GM12878 (cell line): ENCODE results near the gene GLRX5. TPM values are rescaled to one million over a fixed set of nuclear protein-coding genes. Genes with fewer than 3 reads are reported as not detected.

Experiments used
- ATAC-seq: fragments of 200-7000 bp; cut with Tn5 transposase; 3 replicates; pipeline ENCODE4 v1.9.1; 2020; ENCODE audit warnings: mild to moderate bottlenecking, moderate library complexity
- BruUV-seq: library from RNA; stranded (reverse); fragments of 400-500 nt; replicated peaks from 2 replicates; lab custom pipeline; 2021; lab: Mats Ljungman, UMichigan
- CTCF ChIA-PET: fragments of 300-600 bp; sonication (Branson Sonifier 250); formaldehyde crosslinking; extraction: SDS; loops from one replicate; lab custom pipeline; 2021; ENCODE audit warnings: inconsistent platforms; lab: Yijun Ruan, JAX
- POLR2A ChIA-PET: fragments of 350-600 bp; formaldehyde crosslinking; extraction: SDS; loops from one replicate; lab custom pipeline; 2021; ENCODE audit warnings: inconsistent platforms; lab: Charles Lee
- RAD21 ChIA-PET: fragments of 300-600 bp; sonication (Branson Sonifier 250); formaldehyde crosslinking; loops from one replicate; lab custom pipeline; 2023; ENCODE audit warnings: antibody characterized with exemption; ENCODE audit not compliant: unreplicated experiment; lab: Charles Lee
- SMC1A ChIA-PET: fragments of 300-600 bp; sonication (Branson Sonifier 250); formaldehyde crosslinking; loops from one replicate; lab custom pipeline; 2023; ENCODE audit not compliant: unreplicated experiment, uncharacterized antibody; lab: Charles Lee
- DNase-seq: peaks from one replicate; pipeline ENCODE4 v3.0.0-alpha.2; 2011; ENCODE audit warnings: low read depth, low spot score
- FAIRE-seq: peaks from 3 replicates; lab custom pipeline; 2011; peaks lifted over from hg19 to GRCh38; lab: Jason Lieb, UNC
- H2AFZ ChIP-seq: 2 replicates; pipeline ENCODE4 v1.6.0; 2011; ENCODE audit warnings: low read depth, low read length, control low read depth; ENCODE audit not compliant: control insufficient read depth
- H3K27ac ChIP-seq: 2 replicates; pipeline ENCODE4 v1.5.1; 2011; ENCODE audit warnings: control low read depth; ENCODE audit not compliant: control insufficient read depth, insufficient read depth
- H3K27me3 ChIP-seq, 2 experiments: replicated peaks in 1 of 2; 2 replicates each; pipeline versions ENCODE4 v1.6.0 to v1.6.1; 2011; ENCODE audit warnings: low read length in 1 of 2; ENCODE audit not compliant: control insufficient read depth in 2 of 2, insufficient read depth in 2 of 2
- H3K36me3 ChIP-seq, 2 experiments: 2 replicates each; pipeline ENCODE4 v1.5.1; 2011; ENCODE audit warnings: low read length in 1 of 2; ENCODE audit not compliant: control insufficient read depth in 2 of 2, insufficient read depth in 2 of 2
- H3K4me1 ChIP-seq: 2 replicates; pipeline ENCODE4 v1.6.1; 2011; ENCODE audit warnings: mild to moderate bottlenecking, low read length, moderate library complexity, mixed read lengths; ENCODE audit not compliant: control insufficient read depth, insufficient read depth
- H3K4me2 ChIP-seq: 2 replicates; pipeline ENCODE4 v1.6.0; 2011; ENCODE audit warnings: control low read depth; ENCODE audit not compliant: control insufficient read depth, insufficient read depth
- H3K4me3 ChIP-seq: fragments of 200-600 bp; sonication (generic); 2 replicates; pipeline ENCODE4 v1.5.1; 2016
- H3K79me2 ChIP-seq: 2 replicates; pipeline ENCODE4 v1.6.0; 2011; ENCODE audit warnings: low read length; ENCODE audit not compliant: control insufficient read depth, insufficient read depth
- H3K9ac ChIP-seq: 2 replicates; pipeline ENCODE4 v1.8.0; 2011; ENCODE audit warnings: low read length, control low read depth, mixed read lengths; ENCODE audit not compliant: control insufficient read depth, insufficient read depth
- H3K9me3 ChIP-seq: replicated peaks from 3 replicates; pipeline ENCODE4 v1.5.1; 2011; ENCODE audit warnings: mild to moderate bottlenecking, low read length; ENCODE audit not compliant: control insufficient read depth, insufficient read depth
- H4K20me1 ChIP-seq: 2 replicates; pipeline ENCODE4 v1.6.0; 2011; ENCODE audit not compliant: control insufficient read depth, insufficient read depth
- CTCF ChIP-seq, 3 experiments: IDR thresholded peaks in 2 of 3; conservative IDR thresholded peaks in 1 of 3; 2 replicates each; pipeline ENCODE4 v1.5.1; 2011; ENCODE audit warnings: low read depth in 3 of 3, low read length in 3 of 3, mild to moderate bottlenecking in 3 of 3, control low read depth in 2 of 3, moderate library complexity in 2 of 3, inconsistent platforms in 1 of 3, mixed read lengths in 1 of 3; ENCODE audit not compliant: control insufficient read depth in 2 of 3, insufficient read depth in 1 of 3; ENCODE audit errors: extremely low read depth in 1 of 3
- EED ChIP-seq: sonication (generic); IDR thresholded peaks from 2 replicates; pipeline ENCODE4 v1.6.1; 2016; ENCODE audit warnings: antibody characterized with exemption, low read depth
- KLF5 ChIP-seq: fragments of 450-650 bp; IDR thresholded peaks from 2 replicates; pipeline ENCODE4 v1.6.1; 2014; ENCODE audit warnings: mild to moderate bottlenecking; ENCODE audit not compliant: partially characterized antibody
- NR2C1 ChIP-seq: fragments of 450-650 bp; IDR thresholded peaks from 2 replicates; pipeline ENCODE4 v1.6.1; 2017; ENCODE audit warnings: antibody characterized with exemption, mild to moderate bottlenecking, moderate library complexity
- SIN3A ChIP-seq: IDR thresholded peaks from 2 replicates; pipeline ENCODE4 v1.6.1; 2012; ENCODE audit warnings: low read depth, low read length, improper control_type of control experiment
- SIX5 ChIP-seq: IDR thresholded peaks from 2 replicates; pipeline ENCODE4 v1.6.1; 2011; ENCODE audit warnings: mild to moderate bottlenecking, low read depth, low read length, moderate library complexity; ENCODE audit not compliant: severe bottlenecking
- SMARCA5 ChIP-seq: fragments of 450-650 bp; IDR thresholded peaks from 2 replicates; pipeline ENCODE4 v1.6.1; 2017; ENCODE audit warnings: mild to moderate bottlenecking
- SREBF1 ChIP-seq: IDR thresholded peaks from 2 replicates; pipeline ENCODE4 v1.6.1; 2012; ENCODE audit warnings: mild to moderate bottlenecking, low read length
- TARDBP ChIP-seq: IDR thresholded peaks from 2 replicates; pipeline ENCODE4 v1.6.1; 2016; ENCODE audit warnings: borderline replicate concordance
- TCF7 ChIP-seq: IDR thresholded peaks from 2 replicates; pipeline ENCODE4 v1.6.1; 2014; ENCODE audit warnings: antibody characterized with exemption, borderline replicate concordance
- ZSCAN29 ChIP-seq: fragments of 450-650 bp; IDR thresholded peaks from 2 replicates; pipeline ENCODE4 v1.6.1; 2017; ENCODE audit warnings: mild to moderate bottlenecking, moderate library complexity
- WGBS: methylation state at CpG from one replicate; pipeline ENCODE4 v1.1.6; 2016; ENCODE audit warnings: low lambda C conversion rate; ENCODE audit not compliant: insufficient replicate concordance, insufficient coverage; ENCODE audit errors: missing lambda C conversion rate; 5-methylcytosine and 5-hydroxymethylcytosine counted together
- in situ Hi-C: fragments of 300-500 bp; cut with MboI; formaldehyde crosslinking; loops from 9 replicates; pipeline ENCODE4 v1.14.3; 2018; ENCODE audit warnings: mixed read lengths
- intact Hi-C: fragments of 100-400 bp; cut with micrococcal nuclease; formaldehyde crosslinking; loops from one replicate; pipeline ENCODE4 v1.14.2; 2022; ENCODE audit not compliant: unreplicated experiment
- polyA plus RNA-seq, 11 experiments: library from polyadenylated mRNA; depleted of rRNA in 4 of 11; unstranded in 6 of 11; stranded (reverse) in 5 of 11; fragments of >200 nt; fragmentation: Nextera tagmentation in 4 of 11; fragmentation: Illumina TruSeq in 1 of 11; extraction: Ambion mirVana in 4 of 11; extraction: Trizol in 1 of 11; gene quantifications; 1 replicate in 1 of 11; 2 replicates in 10 of 11; pipeline versions ENCODE4 v1.2.1 to v1.2.3, GENCODE V29; 2011 to 2016; ENCODE audit warnings: inconsistent platforms in 2 of 11, missing spikeins in 2 of 11, low read depth in 1 of 11
- total RNA-seq, 4 experiments: library from RNA; depleted of rRNA in 3 of 4; stranded (reverse); fragments of >200 nt in 3 of 4; fragmentation: Illumina TruSeq in 1 of 4; extraction: Trizol in 1 of 4; gene quantifications; 2 replicates each; pipeline versions ENCODE4 v1.2.1 to v1.2.3, GENCODE V29; 2013 to 2021
- TF ChIP-seq, protein P1 (sequence below): fragments of 450-650 bp; IDR thresholded peaks from 2 replicates; pipeline ENCODE4 v1.6.1; 2016; ENCODE audit warnings: mild to moderate bottlenecking, moderate library complexity, borderline replicate concordance
- TF ChIP-seq, protein P2 (sequence below): fragments of 450-650 bp; IDR thresholded peaks from 2 replicates; pipeline ENCODE4 v1.6.1; 2017; ENCODE audit warnings: low read depth, mild to moderate bottlenecking, moderate library complexity

The GLRX5 gene
- total and polyA plus RNA-seq, 10 of the 15 experiments (the other 5 are each of a cell fraction or from before 2014, with no cell fraction given), result 12.8 to 139 (median 55.4) TPM

DNA sequence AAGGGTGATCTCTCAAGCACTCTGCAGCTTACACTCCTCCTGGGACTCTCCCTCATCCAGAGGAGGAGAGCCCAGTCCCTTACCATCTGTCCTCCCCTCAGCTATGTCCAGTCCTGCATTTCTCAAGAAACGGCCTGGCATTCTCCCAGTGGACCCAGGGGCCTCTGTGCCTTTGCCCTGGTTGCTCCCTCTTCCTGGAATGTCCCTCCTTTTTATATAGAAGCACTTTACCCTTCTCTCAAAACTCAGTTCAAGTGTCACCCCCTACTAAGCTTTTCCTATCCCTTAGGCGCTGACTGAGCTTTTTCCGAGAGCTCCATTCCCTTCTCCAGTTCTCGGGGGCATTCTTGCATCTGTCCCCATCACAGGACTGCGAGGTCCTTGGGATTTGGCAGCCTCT lies 8.9 kb upstream of the GLRX5 start (continued):
- TF ChIP-seq EED, result no peak

DNA sequence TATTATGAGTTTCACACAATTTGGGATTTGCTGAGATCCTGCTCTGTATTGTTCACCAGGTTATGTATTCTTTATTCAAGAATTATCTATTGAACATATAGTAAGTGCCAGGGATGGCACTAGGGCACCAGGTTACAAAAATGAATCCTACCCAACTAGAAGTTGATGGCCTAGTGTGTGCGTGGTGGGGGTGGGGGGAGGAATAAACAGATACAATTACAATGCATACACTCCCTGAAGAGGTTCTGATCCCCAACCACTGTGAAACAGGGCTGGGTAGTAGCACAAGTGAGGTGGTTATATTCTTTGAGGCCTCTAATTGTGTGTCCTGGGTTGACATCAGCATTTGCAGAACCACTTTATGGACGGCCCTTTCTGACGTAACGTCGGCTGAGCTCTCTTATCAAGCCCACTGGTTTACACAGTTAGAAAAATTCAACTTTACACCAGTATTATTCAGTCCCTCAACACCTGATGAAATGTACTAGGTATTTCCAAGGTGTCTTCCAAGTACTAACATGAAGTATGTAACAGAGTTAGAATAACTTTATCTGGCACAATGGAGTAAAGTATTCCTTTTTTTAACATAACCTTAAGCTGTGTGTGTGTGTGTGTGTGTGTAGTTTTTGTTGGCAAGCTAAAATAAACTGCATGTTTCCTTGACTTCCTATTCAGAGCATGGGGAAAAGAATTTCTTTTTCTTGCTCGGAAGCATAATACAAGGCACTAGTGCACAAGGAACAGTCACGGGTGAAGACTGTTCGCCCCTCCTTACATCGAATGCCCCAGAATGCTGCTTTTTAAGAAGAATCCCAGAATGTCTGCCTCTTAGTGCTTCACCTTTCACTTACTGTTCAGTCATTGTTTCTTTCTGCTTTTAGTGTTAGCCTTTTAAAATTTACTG lies 8.1 kb upstream of the GLRX5 start:
- in situ Hi-C loops, result no loop called here
- no peaks in the 10 kb centered on the region; the same call in 1 of the 2 replicates for H3K4me1 ChIP-seq
- WGBS, result 82% methylated on average over 9 of the region's 9 CpGs
- no peak for TF ChIP-seq CTCF (IDR thresholded peaks at IDR 0.05 in 2 of 3, conservative IDR thresholded peaks at IDR 0.05 in 1 of 3; ENCODE audit: control insufficient read depth in 2 of 3, extremely low read depth in 1 of 3, insufficient read depth in 1 of 3, low read depth in 3 of 3, low read length in 3 of 3)
- TF ChIP-seq SIX5, result no peak
- TF ChIP-seq TCF7, result no peak
- TF ChIP-seq TARDBP, result no peak
- TF ChIP-seq, protein P1, sequence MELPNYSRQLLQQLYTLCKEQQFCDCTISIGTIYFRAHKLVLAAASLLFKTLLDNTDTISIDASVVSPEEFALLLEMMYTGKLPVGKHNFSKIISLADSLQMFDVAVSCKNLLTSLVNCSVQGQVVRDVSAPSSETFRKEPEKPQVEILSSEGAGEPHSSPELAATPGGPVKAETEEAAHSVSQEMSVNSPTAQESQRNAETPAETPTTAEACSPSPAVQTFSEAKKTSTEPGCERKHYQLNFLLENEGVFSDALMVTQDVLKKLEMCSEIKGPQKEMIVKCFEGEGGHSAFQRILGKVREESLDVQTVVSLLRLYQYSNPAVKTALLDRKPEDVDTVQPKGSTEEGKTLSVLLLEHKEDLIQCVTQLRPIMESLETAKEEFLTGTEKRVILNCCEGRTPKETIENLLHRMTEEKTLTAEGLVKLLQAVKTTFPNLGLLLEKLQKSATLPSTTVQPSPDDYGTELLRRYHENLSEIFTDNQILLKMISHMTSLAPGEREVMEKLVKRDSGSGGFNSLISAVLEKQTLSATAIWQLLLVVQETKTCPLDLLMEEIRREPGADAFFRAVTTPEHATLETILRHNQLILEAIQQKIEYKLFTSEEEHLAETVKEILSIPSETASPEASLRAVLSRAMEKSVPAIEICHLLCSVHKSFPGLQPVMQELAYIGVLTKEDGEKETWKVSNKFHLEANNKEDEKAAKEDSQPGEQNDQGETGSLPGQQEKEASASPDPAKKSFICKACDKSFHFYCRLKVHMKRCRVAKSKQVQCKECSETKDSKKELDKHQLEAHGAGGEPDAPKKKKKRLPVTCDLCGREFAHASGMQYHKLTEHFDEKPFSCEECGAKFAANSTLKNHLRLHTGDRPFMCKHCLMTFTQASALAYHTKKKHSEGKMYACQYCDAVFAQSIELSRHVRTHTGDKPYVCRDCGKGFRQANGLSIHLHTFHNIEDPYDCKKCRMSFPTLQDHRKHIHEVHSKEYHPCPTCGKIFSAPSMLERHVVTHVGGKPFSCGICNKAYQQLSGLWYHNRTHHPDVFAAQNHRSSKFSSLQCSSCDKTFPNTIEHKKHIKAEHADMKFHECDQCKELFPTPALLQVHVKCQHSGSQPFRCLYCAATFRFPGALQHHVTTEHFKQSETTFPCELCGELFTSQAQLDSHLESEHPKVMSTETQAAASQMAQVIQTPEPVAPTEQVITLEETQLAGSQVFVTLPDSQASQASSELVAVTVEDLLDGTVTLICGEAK, result no peak
- TF ChIP-seq ZSCAN29, result no peak
- TF ChIP-seq KLF5, result no peak
- TF ChIP-seq SMARCA5, result no peak
- TF ChIP-seq NR2C1, result no peak
- no peak for TF ChIP-seq SIN3A
- TF ChIP-seq, protein P2, sequence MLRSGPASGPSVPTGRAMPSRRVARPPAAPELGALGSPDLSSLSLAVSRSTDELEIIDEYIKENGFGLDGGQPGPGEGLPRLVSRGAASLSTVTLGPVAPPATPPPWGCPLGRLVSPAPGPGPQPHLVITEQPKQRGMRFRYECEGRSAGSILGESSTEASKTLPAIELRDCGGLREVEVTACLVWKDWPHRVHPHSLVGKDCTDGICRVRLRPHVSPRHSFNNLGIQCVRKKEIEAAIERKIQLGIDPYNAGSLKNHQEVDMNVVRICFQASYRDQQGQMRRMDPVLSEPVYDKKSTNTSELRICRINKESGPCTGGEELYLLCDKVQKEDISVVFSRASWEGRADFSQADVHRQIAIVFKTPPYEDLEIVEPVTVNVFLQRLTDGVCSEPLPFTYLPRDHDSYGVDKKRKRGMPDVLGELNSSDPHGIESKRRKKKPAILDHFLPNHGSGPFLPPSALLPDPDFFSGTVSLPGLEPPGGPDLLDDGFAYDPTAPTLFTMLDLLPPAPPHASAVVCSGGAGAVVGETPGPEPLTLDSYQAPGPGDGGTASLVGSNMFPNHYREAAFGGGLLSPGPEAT, result no peak
- no peak for TF ChIP-seq SREBF1

More for the DNA sequence above, 8.1 kb upstream of the GLRX5 start:
- ChIA-PET POLR2A (interaction anchor here (1.0 to 1.8 kb wide), 5 partner anchors 8 to 84 kb away, joined by 3 to 10 read pairs (median 5); partner anchors contain the start of gene SYNE3), CTCF (interaction anchor here (0.6 to 18.0 kb wide), 32 partner anchors 10 to 171 kb away, joined by 3 to 525 read pairs (median 5); partner anchors contain the start of gene SYNE3), RAD21 (interaction anchor here (0.9 to 9.8 kb wide), 11 partner anchors 8 to 99 kb away, joined by 3 to 171 read pairs (median 9); partner anchors contain the start of gene SYNE3), SMC1A (interaction anchor here (0.6 to 8.3 kb wide), 30 partner anchors 8 to 391 kb away, joined by 3 to 187 read pairs (median 5); no protein-coding TSS in a partner anchor)
- Histone ChIP-seq H3K36me3 (no peaks in the 10 kb centered on the region; a peak in 1 of 4 replicates), H4K20me1 (no peaks in the 10 kb centered on the region), H3K4me2 (no peak overlapping the region), H3K27me3 (no peaks in the 10 kb centered on the region), H2AFZ (no peak overlapping the region), H3K79me2 (peaks cover 15% of the 10 kb centered on the region), H3K9ac (no peak overlapping the region), H3K27ac (no peak overlapping the region), H3K9me3 (no peaks in the 10 kb centered on the region), H3K4me3 (no peak overlapping the region)
- no peak for DNase-seq
- no TSS peak for BruUV-seq
- intact Hi-C loops, result loop anchor here (1.0 kb wide), 1 partner anchor 84 kb away; no protein-coding TSS in a partner anchor
- no peak for ATAC-seq
- no peak for FAIRE-seq
